ENCODE results near the gene GJC1. TPM values are rescaled to one million over a fixed set of nuclear protein-coding genes. Genes with fewer than 3 reads are reported as not detected.

GJC1 gene
- polyA plus RNA-seq, 1 donor from 2014 or later: 8.0 TPM

- H3K79me2 ChIP-seq (replicated peaks; ENCODE audit: insufficient read depth, low read length): no peaks in the 10 kb centered on the region
- no peak overlapping the region for H3K27ac ChIP-seq (ENCODE audit: low read length)
- H4K20me1 ChIP-seq (ENCODE audit: insufficient read depth): no peaks in the 10 kb centered on the region
- H3K9ac ChIP-seq (ENCODE audit: low read length): no peak overlapping the region
- H3F3A ChIP-seq (ENCODE audit: insufficient read depth, low read length, poor library complexity, severe bottlenecking): no peaks in the 10 kb centered on the region
- no peaks in the 10 kb centered on the region for H3K27me3 ChIP-seq (ENCODE audit: insufficient read depth, low read depth, low read length)
- no peaks in the 10 kb centered on the region for H3K9me2 ChIP-seq (ENCODE audit: insufficient read depth, low read length)
- no peaks in the 10 kb centered on the region for H3K9me3 ChIP-seq (ENCODE audit: low read length)
- TF ChIP-seq POLR2AphosphoS5 (IDR thresholded peaks at IDR 0.05) (no peak), RAD21 (conservative IDR thresholded peaks at IDR 0.05) (no peak), EP300 (conservative IDR thresholded peaks at IDR 0.05; ENCODE audit: poor library complexity, severe bottlenecking) (no peak), MXI1 (conservative IDR thresholded peaks at IDR 0.05; ENCODE audit: poor library complexity, severe bottlenecking) (no peak), REST (IDR thresholded peaks at IDR 0.05; ENCODE audit: borderline replicate concordance) (no peak), EZH2 (IDR thresholded peaks at IDR 0.05; ENCODE audit: borderline replicate concordance, insufficient read depth, low read length, poor library complexity, severe bottlenecking) (no peak), SMC3 (conservative IDR thresholded peaks at IDR 0.05; ENCODE audit: poor library complexity) (no peak), CTCF (IDR thresholded peaks at IDR 0.05; ENCODE audit: poor library complexity, severe bottlenecking) (no peak), TAF1 (IDR thresholded peaks at IDR 0.05; ENCODE audit: low read depth) (no peak)
- no peak overlapping the region for H2AFZ ChIP-seq (ENCODE audit: low read depth, low read length)
- no peak overlapping the region for H3K4me3 ChIP-seq (ENCODE audit: low read length)
- H3K4me2 ChIP-seq (ENCODE audit: low read length): no peak overlapping the region
- H3K36me3 ChIP-seq (ENCODE audit: insufficient read depth, low read length): peaks cover 2% of the 10 kb centered on the region
These were observed 18.9 kb upstream of the GJC1 start for GRCh38 chr17:44848961-44849489.

- Histone ChIP-seq H3K9me2 (ENCODE audit: insufficient read depth, low read length) (no peaks in the 10 kb centered on the region), H3K4me3 (ENCODE audit: low read length) (no peak overlapping the region)
- no peak for TF ChIP-seq SMC3 (conservative IDR thresholded peaks at IDR 0.05; ENCODE audit: poor library complexity)
- TF ChIP-seq REST (IDR thresholded peaks at IDR 0.05; ENCODE audit: borderline replicate concordance): no peak
- no peak for TF ChIP-seq EP300 (conservative IDR thresholded peaks at IDR 0.05; ENCODE audit: poor library complexity, severe bottlenecking)
- no peak for TF ChIP-seq CTCF (IDR thresholded peaks at IDR 0.05; ENCODE audit: poor library complexity, severe bottlenecking)
- no peak for TF ChIP-seq RAD21 (conservative IDR thresholded peaks at IDR 0.05)
- no peak for TF ChIP-seq EZH2 (IDR thresholded peaks at IDR 0.05; ENCODE audit: borderline replicate concordance, insufficient read depth, low read length, poor library complexity, severe bottlenecking)
- no peak for TF ChIP-seq POLR2AphosphoS5 (IDR thresholded peaks at IDR 0.05)
- no peak for TF ChIP-seq MXI1 (conservative IDR thresholded peaks at IDR 0.05; ENCODE audit: poor library complexity, severe bottlenecking)
- no peak for TF ChIP-seq TAF1 (IDR thresholded peaks at IDR 0.05; ENCODE audit: low read depth)
These were observed 18.2 kb upstream of the GJC1 start for GRCh38 chr17:44848257-44848795.

More at GRCh38 chr17:44848257-44848795, 18.2 kb upstream of the GJC1 start:
- Histone ChIP-seq H3K36me3 (ENCODE audit: insufficient read depth, low read length) (no peaks in the 10 kb centered on the region), H3K27ac (ENCODE audit: low read length) (no peak overlapping the region), H3K9ac (ENCODE audit: low read length) (no peak overlapping the region), H2AFZ (ENCODE audit: low read depth, low read length) (no peak overlapping the region), H4K20me1 (ENCODE audit: insufficient read depth) (no peaks in the 10 kb centered on the region), H3K4me2 (ENCODE audit: low read length) (no peak overlapping the region), H3K9me3 (ENCODE audit: low read length) (no peaks in the 10 kb centered on the region), H3K27me3 (ENCODE audit: insufficient read depth, low read depth, low read length) (no peaks in the 10 kb centered on the region), H3F3A (ENCODE audit: insufficient read depth, low read length, poor library complexity, severe bottlenecking) (no peaks in the 10 kb centered on the region), H3K79me2 (replicated peaks; ENCODE audit: insufficient read depth, low read length) (no peaks in the 10 kb centered on the region)
